GM21619 (cell line): Measurements from ENCODE around the gene METAP1.
"Not testable (repeated sequence)": the region's sequence is repeated elsewhere in the genome, so short reads cannot be mapped to it uniquely, and the experiment has no call there.

ENCODE experiments used
- ATAC-seq: cut with Tn5 transposase; IDR thresholded peaks from one replicate; pipeline ENCODE4 v1.9.1; 2021; ENCODE audit not compliant: unreplicated experiment

METAP1 gene

DNA sequence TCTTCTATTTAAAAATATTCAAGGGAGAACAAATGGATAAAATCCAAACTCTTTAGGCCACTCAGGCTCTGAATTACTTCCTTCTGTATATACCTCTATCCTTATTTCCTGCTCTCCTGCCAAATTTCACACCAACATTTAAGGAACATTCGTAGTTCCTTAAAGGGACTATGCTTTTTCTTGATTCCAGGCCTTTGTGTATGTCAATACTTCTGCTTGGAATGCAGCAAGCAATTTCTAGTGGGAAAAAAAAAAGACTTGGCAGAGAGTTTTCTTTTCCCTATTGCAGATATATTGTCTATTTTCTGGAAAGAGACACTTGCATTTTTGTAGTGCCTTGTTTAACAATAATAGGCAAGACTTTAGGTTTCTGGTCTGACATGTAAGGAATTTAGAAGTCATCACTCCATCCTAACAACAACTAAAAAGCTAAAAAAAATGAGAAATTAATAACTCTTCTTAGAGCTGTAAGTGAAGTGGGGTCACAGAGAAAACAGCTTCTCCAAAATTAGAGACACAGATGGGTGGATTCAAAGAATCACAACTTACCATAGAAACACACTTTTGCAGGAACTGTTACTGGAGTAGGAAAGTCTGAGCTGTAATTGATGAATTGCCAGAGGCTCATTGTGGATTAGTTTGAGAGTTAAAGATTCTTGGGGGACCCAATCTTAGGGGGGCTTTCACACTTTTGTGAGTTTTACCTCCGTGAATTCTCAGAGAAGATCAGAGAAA lies 95.1 kb downstream of the METAP1 start:
- ATAC-seq, result no peak

DNA sequence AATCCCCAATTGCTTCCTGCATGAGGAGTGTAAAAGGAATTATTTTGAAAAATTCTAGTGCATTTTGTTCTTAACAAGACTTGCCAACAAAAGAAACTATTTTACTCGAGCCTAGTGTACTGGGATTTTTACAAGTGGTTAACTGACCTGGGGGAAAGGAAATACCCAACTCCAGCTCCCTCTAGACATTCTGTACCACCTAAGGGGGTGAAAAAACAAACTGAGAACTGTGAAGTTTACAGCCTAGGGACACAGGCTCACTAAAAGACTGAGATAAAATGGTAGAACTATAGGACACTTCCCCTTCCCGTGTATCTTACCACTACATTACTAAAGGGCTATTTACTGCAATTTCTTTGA lies 95.7 kb downstream of the METAP1 start:
- no peak for ATAC-seq

DNA sequence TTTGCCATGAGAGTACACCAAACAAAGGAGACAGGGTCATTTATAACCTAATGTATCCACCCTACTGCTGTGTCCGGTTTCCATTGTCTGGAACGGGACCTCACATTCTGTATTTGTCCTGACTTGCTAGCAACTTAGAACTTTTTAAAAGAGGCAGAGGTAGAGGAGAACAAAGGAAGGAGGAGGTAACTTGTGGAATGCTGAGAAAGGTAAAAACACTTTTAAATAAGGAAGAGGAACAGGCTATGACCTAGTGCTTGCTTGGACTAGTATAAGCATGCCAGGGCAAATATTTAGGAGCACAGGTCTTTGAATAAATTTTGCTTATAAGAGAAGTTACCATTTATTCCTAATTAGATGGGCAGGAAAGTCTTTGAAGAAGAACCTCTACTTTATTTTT lies 96.3 kb downstream of the METAP1 start:
- ATAC-seq, result not testable (repeated sequence)

DNA sequence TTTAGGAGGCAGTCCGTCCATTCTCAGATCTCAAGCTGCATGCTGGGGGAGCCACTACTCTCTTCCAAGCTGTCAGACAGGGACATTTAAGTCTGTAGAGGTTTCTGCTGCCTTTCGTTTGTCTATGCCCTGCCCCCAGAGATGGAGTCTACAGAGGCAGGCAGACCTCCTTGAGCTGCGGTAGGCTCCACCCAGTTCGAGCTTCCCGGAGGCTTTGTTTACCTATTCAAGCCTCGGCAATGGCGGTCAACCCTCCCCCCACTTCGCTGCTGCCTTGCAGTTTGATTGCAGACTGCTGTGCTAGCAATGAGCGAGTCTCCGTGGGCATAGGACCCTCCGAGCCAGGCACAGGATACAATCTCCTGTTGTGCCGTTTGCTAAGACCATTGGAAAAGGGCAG lies 103.8 kb downstream of the METAP1 start:
- ATAC-seq, result no peak

DNA sequence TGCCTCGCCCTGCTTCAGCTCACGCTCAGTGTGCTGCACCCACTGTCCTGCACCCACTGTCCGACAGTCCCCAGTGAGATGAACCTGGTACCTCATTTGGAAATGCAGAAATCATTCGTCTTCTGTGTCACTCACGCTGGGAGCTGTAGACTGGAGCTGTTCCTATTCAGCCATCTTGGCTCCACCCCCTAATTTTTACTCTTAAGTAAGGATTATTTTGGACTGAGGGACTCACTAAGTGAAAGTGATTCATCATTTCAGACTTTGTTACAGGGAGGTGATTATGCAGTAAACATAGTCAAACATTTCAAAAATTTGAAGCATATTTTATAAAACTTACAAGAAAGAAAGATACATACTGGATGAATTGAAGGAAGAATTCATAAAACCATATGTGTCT lies 104.3 kb downstream of the METAP1 start:
- not testable (repeated sequence) for ATAC-seq

DNA sequence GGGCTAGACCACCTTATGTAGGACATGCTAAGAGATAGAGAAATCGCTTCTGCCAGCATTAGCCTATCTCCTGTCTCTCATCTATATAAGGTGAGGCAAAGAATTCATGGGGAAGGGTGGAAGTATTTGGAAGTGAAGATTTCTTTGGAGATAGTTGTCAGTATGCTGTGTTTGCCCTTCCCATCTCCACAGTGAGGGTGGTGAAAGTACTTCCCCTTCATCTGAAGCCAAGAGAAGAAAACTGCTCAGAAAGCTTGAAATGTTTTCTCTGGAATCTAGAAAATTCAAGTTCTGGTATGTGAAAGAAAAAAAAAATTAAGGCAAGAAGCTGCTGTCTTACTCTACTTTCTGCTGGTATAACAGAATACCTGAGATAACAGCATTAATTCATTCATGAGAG lies 105.4 kb downstream of the METAP1 start:
- ATAC-seq, result no peak

DNA sequence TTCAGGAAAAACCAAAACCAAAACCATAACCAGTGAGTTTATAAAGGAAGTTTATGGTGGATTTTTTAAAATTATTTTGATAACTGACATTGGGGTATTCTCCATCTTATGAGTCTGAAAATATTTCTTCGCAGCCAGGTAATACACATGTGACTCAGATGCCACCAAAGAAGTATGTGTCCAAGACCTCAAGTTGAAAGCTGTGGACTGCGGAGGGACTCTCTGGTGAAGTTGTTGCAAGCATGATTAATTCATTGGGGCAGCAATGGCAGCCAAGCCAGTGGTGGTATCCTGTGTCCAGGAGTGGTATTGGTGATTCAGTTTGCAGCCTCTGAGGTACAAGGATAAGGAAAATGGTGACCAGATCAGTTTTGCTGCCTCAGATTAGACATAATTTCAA lies 107.1 kb downstream of the METAP1 start:
- no peak for ATAC-seq

DNA sequence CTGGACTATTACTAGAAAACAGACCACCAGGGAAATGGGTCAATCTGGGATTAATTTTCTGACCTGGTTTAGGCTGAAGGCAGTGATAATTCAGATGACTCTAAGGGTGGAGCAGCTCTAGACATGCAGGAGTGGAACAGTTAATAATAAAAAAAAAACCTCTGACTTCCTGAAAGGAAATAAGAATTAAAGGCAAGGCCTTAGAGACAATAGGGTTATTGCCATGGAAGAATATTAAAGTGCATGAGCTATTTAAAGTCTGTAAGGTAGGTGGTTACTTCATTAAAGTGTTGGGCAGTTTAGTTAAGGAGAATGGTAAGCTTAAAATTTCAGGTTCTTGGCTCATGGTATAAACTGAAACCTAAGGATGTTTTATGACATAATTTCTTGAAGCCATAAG lies 107.6 kb downstream of the METAP1 start:
- no peak for ATAC-seq

DNA sequence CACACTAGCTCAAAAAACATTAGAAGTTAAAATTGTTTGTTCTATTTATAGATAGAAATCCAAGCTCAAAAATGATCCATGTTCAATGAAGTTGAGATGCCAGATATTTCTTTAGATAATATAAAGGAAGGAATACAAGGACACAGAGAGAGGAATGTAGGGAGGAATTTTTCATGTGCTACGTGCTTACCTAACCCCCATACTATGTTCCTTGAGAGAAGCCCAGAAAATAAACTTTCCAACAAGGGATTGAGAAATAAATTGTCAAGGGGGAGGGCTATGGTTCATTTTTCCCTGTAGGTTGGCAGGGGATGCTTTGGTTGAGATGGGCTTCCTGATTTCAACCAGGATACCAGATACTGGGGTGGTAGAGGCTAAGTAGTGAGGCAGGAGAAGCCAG lies 108.6 kb downstream of the METAP1 start:
- ATAC-seq, result no peak

DNA sequence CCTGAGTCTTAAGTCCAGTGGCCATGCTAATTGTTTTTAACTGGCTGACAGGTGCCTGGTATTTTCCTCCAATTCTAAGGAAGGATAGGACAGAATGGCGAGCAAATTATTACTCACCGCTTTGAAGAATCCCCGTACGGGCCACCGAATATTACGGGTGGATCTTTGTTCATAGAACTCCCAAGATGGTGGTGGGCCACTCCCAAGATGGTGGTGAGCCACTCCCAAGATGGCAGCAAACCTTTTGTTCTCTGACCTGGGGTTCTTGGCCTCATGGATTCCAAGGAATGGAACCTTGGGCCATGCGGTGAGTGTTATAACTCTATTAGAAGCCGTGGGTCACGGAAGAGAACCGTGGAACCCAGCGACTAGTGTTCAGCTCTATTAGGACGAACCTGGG lies 113.8 kb downstream of the METAP1 start:
- not testable (repeated sequence) for ATAC-seq
